GM12865 (cell line): ENCODE results near the gene CPZ.
"Not testable (repeated sequence)": the region's sequence is repeated elsewhere in the genome, so short reads cannot be mapped to it uniquely, and the experiment has no call there.

Experiments used
- DNase-seq: peaks from one replicate; pipeline ENCODE4 v3.0.0; 2010; ENCODE audit warnings: low read depth
- H3K4me3 ChIP-seq: 2 replicates; pipeline ENCODE4 v1.5.1; 2011; ENCODE audit warnings: mild to moderate bottlenecking, low read depth, low read length, control low read depth
- CTCF ChIP-seq: IDR thresholded peaks from 2 replicates; pipeline ENCODE4 v1.5.1; 2011; ENCODE audit warnings: low read length, control low read depth, low read depth, inconsistent platforms; ENCODE audit not compliant: insufficient read depth; ENCODE audit errors: missing control alignments

Gene CPZ

DNA sequence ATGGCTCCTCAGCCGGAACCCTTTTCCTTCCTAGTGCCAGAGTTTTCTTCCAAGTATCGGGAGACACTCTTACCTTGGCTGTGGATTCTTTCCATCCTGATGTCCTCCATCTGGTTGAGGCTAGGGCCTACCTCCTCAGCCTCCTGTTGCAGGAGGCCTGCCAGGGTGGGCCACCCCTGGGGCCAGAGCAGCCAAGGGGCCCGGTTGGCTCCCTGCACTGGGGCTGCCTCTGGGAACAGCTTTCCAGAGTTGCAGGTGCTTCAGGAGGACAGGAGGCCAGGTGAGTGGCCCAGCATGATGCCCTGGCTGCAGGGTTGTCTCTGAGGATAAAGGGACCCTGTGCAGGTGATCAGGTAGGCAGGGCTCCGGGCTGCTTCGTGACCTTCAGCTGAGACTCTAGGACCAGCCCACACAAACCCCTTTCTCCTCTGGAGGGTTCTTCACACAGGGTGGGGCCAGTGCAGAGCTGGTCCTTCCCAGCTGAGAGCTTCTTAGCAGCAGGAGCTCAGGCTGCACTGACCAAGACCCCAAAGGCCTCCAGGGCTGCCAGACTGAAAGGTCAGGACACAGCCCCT is 17.7 kb upstream of the CPZ start:
- no peak for DNase-seq
- H3K4me3 ChIP-seq: no peak overlapping the region
- TF ChIP-seq CTCF: no peak

DNA sequence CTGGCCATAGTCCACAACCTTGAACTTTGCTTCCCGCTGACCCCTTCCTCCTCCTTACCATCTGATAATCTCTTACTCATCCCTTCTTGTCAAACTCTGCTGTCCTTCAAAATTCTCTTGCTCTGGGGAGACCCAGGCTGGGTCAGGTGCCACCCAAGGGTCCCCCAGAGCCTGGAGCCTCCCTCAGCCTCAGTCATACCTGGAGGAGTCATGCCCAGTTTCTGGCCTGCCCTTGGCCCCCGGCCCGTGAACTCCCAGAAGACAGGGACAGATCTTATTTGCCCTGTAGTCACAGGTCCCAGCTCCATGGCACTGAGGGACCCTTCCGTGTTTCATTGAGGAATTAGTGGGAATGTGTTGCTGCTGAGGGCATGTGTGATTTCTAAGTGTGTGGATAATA is 17.1 kb upstream of the CPZ start:
- no peak for TF ChIP-seq CTCF
- DNase-seq: no peak
- no peak overlapping the region for H3K4me3 ChIP-seq

- DNase-seq, H3K4me3 ChIP-seq: not testable (repeated sequence)
These were observed 16.0 kb upstream of the CPZ start for GRCh38 chr4:8576591-8576990.

DNA sequence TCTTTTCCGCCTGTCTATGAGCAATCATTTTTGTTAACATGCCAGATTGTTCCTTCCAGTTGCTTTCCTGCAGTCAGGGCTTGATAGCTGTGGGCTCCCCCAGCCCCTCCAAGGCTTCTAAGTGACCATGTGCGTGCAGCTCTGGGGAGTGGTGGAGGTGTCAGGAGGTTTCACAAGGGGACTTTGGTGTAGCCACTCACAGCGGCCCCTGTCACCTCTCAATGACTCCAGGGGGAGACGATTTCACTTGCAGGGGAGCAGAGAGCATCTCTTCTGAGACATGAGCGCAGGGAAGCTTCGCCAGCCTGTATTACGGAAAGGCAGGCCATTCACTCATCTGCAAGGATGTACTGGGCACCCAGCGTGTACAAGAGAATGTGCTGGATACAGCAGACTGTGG is 15.5 kb upstream of the CPZ start:
- TF ChIP-seq CTCF: no peak
- H3K4me3 ChIP-seq: no peak overlapping the region
- DNase-seq: no peak

GRCh38 chr4:8577972-8578371 is 14.6 kb upstream of the CPZ start:
- no peak for TF ChIP-seq CTCF
- no peak overlapping the region for H3K4me3 ChIP-seq
- no peak for DNase-seq

DNA sequence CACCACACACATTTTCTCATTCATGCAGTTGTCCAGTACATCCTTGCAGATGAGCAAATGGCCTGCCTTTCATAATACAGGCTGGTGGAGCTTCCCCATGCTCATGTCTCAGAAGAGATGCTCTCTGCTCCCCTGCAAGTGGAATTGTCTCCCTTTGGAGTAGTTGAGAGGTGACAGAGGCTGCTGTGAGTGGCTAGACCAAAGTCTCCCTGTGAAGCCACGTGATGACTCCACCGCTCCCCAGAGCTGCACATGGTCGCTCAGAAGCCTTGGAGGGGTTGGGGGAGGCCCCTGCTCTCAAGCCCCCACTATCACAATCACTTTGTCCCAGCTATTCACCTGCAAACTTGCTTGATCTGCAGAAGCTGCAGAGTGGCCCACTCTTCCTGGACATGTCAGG is 13.8 kb upstream of the CPZ start:
- no peak overlapping the region for H3K4me3 ChIP-seq
- TF ChIP-seq CTCF: no peak
- DNase-seq: no peak

DNA sequence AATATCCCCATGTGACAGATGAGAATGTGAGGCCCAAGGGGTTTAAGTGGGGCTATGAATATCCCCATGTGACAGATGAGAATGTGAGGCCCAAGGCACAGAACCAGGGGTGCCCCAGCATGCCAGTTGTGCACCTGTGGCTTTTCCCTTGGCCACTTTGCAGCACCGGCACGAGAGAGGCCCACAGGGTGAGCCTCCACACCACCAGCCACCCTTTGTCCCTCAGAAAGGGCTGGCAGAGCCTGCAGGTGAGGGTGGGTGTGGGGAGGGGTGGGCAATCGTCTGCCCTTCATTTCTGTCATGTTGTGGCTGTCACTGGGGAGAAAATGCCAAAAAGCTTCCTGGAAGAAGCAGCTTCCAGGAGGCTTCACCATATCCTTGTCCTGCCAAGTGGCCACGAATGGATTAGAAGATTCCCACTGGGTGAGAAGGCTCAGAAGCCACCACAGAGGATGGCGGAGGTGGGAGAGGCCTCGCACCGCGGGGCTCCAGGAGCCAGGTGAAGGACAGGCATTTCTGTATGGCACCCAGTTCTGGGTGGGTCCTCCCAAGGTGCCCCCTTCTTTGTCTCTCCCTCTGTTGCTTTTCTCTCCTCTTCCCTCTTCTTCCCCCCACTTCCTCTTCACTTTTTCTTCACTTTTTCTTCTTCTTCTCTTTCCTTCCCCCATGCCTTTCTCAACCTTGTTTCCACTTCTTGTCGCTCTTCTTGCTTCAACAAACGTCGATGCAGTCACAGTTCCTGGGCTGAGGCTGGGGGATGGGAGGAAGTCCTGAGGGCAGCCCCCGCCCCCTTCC is 12.8 kb upstream of the CPZ start:
- TF ChIP-seq CTCF: no peak
- no peak overlapping the region for H3K4me3 ChIP-seq
- DNase-seq: no peak
